Endothelial cell of umbilical vein (primary cell): ENCODE data around the gene GSTP1. TPM values are rescaled to one million over a fixed set of nuclear protein-coding genes. Genes with fewer than 3 reads are reported as not detected.

Experiments
- BruUV-seq: library from RNA; stranded (reverse); fragments of 400-500 nt; replicated peaks from 2 replicates; lab custom pipeline; 2021; lab: Mats Ljungman, UMichigan
- CTCF ChIA-PET: fragments of 300-600, 350-600 bp; sonication (Branson Sonifier 250); formaldehyde crosslinking; loops from one replicate; lab custom pipeline; 2021; ENCODE audit warnings: antibody characterized with exemption, inconsistent platforms; lab: Charles Lee
- POLR2A ChIA-PET: fragments of 300-600, 350-600 bp; sonication (Branson Sonifier 250); formaldehyde crosslinking; loops from one replicate; lab custom pipeline; 2021; ENCODE audit warnings: antibody characterized with exemption, inconsistent platforms; lab: Charles Lee
- DNase-seq: peaks from one replicate; pipeline ENCODE4 v3.0.0-alpha.2; 2011; ENCODE audit warnings: low read depth, low spot score
- FAIRE-seq: peaks from 2 replicates; lab custom pipeline; 2011; peaks lifted over from hg19 to GRCh38; lab: Jason Lieb, UNC
- H2AFZ ChIP-seq: 2 replicates; pipeline ENCODE4 v1.6.0; 2012; ENCODE audit warnings: low read depth, low read length, control low read depth, inconsistent platforms
- H3K27ac ChIP-seq: 2 replicates; pipeline ENCODE4 v1.5.1; 2011; ENCODE audit warnings: low read depth, mild to moderate bottlenecking, control low read depth, low read length, moderate library complexity; ENCODE audit not compliant: insufficient read depth
- H3K27me3 ChIP-seq, 2 experiments: 2 replicates each; pipeline versions ENCODE4 v1.6.0 to v1.6.1; 2011; ENCODE audit warnings: low read length in 2 of 2, mixed read lengths in 1 of 2; ENCODE audit not compliant: control insufficient read depth in 2 of 2, insufficient read depth in 2 of 2
- H3K36me3 ChIP-seq, 2 experiments: 2 replicates in 1 of 2; 3 replicates in 1 of 2; pipeline ENCODE4 v1.5.1; 2011; ENCODE audit warnings: low read length in 2 of 2, mild to moderate bottlenecking in 1 of 2, moderate library complexity in 1 of 2; ENCODE audit not compliant: control insufficient read depth in 2 of 2, insufficient read depth in 2 of 2; ENCODE audit errors: extremely low read depth in 1 of 2
- H3K4me1 ChIP-seq: 3 replicates; pipeline ENCODE4 v1.5.1; 2011; ENCODE audit warnings: mild to moderate bottlenecking, low read length; ENCODE audit not compliant: control insufficient read depth, insufficient read depth; ENCODE audit errors: extremely low read depth
- H3K4me2 ChIP-seq: 2 replicates; pipeline ENCODE4 v1.6.1; 2011; ENCODE audit warnings: low read length, control low read depth, mixed read lengths; ENCODE audit not compliant: insufficient read depth
- H3K4me3 ChIP-seq, 3 experiments: fragments of 200-600 bp in 1 of 3; sonication (generic), shearing (Covaris generic) in 1 of 3; replicated peaks in 1 of 3; 2 replicates each; pipeline ENCODE4 v1.5.1; 2011 to 2016; ENCODE audit warnings: control low read depth in 3 of 3, low read length in 3 of 3, mild to moderate bottlenecking in 2 of 3, inconsistent platforms in 1 of 3, low read depth in 1 of 3, moderate library complexity in 1 of 3; ENCODE audit not compliant: insufficient read depth in 1 of 3
- H3K79me2 ChIP-seq: 2 replicates; pipeline ENCODE4 v1.6.0; 2012; ENCODE audit warnings: low read length, inconsistent platforms; ENCODE audit not compliant: control insufficient read depth, insufficient read depth
- H3K9ac ChIP-seq: replicated peaks from 2 replicates; pipeline ENCODE3; 2011; ENCODE audit warnings: low read length, control low read depth; ENCODE audit not compliant: insufficient read depth; ENCODE audit errors: extremely low read depth
- H3K9me1 ChIP-seq: replicated peaks from 3 replicates; pipeline ENCODE4 v1.6.0; 2011; ENCODE audit warnings: mild to moderate bottlenecking, low read length; ENCODE audit not compliant: control insufficient read depth, insufficient read depth; ENCODE audit errors: extremely low read depth
- H3K9me3 ChIP-seq: replicated peaks from 2 replicates; pipeline ENCODE4 v1.5.1; 2012; ENCODE audit warnings: low read length, inconsistent platforms; ENCODE audit not compliant: control insufficient read depth, insufficient read depth
- H4K20me1 ChIP-seq: replicated peaks from 2 replicates; pipeline ENCODE3; 2011; ENCODE audit warnings: mild to moderate bottlenecking, low read length; ENCODE audit not compliant: control insufficient read depth, insufficient read depth; ENCODE audit errors: extremely low read depth
- CTCF ChIP-seq, 2 donors: IDR thresholded peaks; 1 replicate in 1 of 2; 2 replicates in 1 of 2; pipeline ENCODE4 v1.5.1; 2011; ENCODE audit warnings: low read length in 2 of 2, mild to moderate bottlenecking in 2 of 2, moderate library complexity in 2 of 2, control low read depth in 1 of 2, inconsistent platforms in 1 of 2, low read depth in 1 of 2; ENCODE audit not compliant: insufficient read depth in 1 of 2; ENCODE audit errors: extremely low read depth in 1 of 2
- EZH2 ChIP-seq: IDR thresholded peaks from 2 replicates; pipeline ENCODE4 v1.6.1; 2012; ENCODE audit warnings: borderline replicate concordance, low read depth, mild to moderate bottlenecking, moderate library complexity, low read length, inconsistent platforms; ENCODE audit not compliant: severe bottlenecking
- FOS ChIP-seq: IDR thresholded peaks from 2 replicates; pipeline ENCODE4 v1.6.1; 2011; ENCODE audit warnings: mild to moderate bottlenecking, low read length, moderate library complexity, borderline replicate concordance; ENCODE audit not compliant: insufficient read depth
- GATA2 ChIP-seq: IDR thresholded peaks from 2 replicates; pipeline ENCODE4 v1.7.0; 2011; ENCODE audit warnings: low read depth, mild to moderate bottlenecking, moderate library complexity, mixed read lengths, low read length; ENCODE audit not compliant: insufficient read length, insufficient read depth
- JUN ChIP-seq: IDR thresholded peaks from 2 replicates; pipeline ENCODE4 v1.6.1; 2011; ENCODE audit warnings: borderline replicate concordance, low read depth; ENCODE audit not compliant: insufficient read length, insufficient read depth
- MAX ChIP-seq: IDR thresholded peaks from 2 replicates; pipeline ENCODE4 v1.6.1; 2011; ENCODE audit not compliant: insufficient read depth, insufficient read length
- MYC ChIP-seq: IDR thresholded peaks from one replicate; pipeline ENCODE4 v1.6.1; 2011; ENCODE audit warnings: mild to moderate bottlenecking, low read depth, low read length
- POLR2A ChIP-seq: IDR thresholded peaks from 2 replicates; pipeline ENCODE4 v1.6.1; 2012; ENCODE audit warnings: low read depth, mild to moderate bottlenecking, control low read depth, low read length
- POLR2AphosphoS5 ChIP-seq: IDR thresholded peaks from 2 replicates; pipeline ENCODE4 v1.6.1; 2012; ENCODE audit warnings: low read depth, mild to moderate bottlenecking, control low read depth, low read length, moderate library complexity; ENCODE audit not compliant: insufficient read depth
- dilution Hi-C: fragments of 300-500 bp; cut with MboI; formaldehyde crosslinking; loops from one replicate; pipeline ENCODE4 v1.15.0; 2019; ENCODE audit warnings: low sequenced_read_pairs; ENCODE audit not compliant: extremely low pct_ligation_motif_present
- intact Hi-C: fragments of 100-400 bp; cut with micrococcal nuclease; formaldehyde crosslinking; loops from one replicate; pipeline ENCODE4 v1.10.0; 2022
- polyA plus RNA-seq, 4 experiments: library from polyadenylated mRNA; depleted of rRNA in 3 of 4; stranded (reverse) in 3 of 4; unstranded in 1 of 4; fragments of >200 nt; gene quantifications; 2 replicates each; pipeline versions ENCODE4 v1.2.1 to v1.2.3, GENCODE V29; 2011 to 2012; ENCODE audit warnings: missing spikeins in 1 of 4
- total RNA-seq: library from RNA; stranded (reverse); gene quantifications from 2 replicates; pipeline ENCODE4 v1.2.3, GENCODE V29; 2021

The GSTP1 gene
- total and polyA plus RNA-seq, 2 donors (not counting 3 experiments of a cell fraction or from before 2014, with no cell fraction given): 962 to 2,277 TPM

DNA sequence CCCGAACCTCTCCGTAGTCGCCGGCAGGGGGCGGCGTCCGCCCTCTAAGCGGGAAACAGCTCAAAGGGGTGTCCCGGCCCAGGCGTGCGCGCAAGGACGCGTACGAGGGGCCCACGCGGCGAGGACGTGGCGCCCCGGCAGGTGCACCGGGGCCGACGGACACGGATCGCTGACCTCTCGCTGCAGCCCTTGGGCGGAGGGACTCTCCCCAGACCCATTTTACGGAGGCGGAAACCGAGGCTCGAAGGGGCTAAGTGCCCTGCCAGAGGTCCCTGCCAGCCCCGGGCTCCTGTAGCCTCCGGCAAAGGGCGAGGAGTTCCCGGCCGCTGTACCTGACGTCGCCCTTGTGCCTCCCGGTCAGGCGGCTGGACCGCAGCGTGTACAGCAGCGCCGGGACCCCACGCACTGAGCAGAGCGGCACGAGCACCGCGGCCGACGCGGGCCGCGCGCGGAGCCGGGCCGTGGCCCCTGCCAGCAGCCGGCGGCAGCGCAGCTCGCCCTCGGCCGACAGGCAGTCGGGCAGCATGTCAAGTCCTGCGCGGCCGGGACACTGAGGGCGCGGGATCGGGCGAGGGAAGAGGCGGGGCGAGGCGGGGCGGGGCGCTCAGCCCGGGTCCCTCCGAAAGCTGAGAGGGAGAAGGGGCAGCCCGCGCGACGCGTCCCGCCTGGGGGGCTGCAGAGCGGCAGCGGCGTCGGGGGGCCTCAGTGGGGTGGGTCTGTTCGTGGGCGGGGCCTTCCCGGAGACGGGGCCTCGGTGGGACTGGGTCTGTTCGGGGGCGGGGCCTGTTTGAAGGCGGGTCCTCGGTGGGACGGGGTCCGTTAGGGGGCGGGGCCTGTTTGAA, 46.0 kb downstream of the GSTP1 start, which contains the start of gene NUDT8:
TSS of gene NUDT8 (minus strand) at position 552 of the 842 bp plus-strand sequence. CDS start at position 526, 26 bp downstream.
- Histone ChIP-seq H3K27ac (peak within 1 kb of the TSS; percentile 58), H3K9me3 (no peaks in the 10 kb centered on the region), H3K27me3 (no peaks in the 10 kb centered on the region), H3K9ac (peak within 1 kb of the TSS; percentile 68), H3K4me3 (peak within 1 kb of the TSS; percentile 51 to 69 (median 61)), H3K9me1 (no peaks in the 10 kb centered on the region), H3K4me2 (peak within 1 kb of the TSS; percentile 76), H3K79me2 (no peaks in the 10 kb centered on the region), H4K20me1 (no peaks in the 10 kb centered on the region), H3K36me3 (no peaks in the 10 kb centered on the region), H2AFZ (peak within 1 kb of the TSS; percentile 98), H3K4me1 (peaks cover 4% of the 10 kb centered on the region)
- FAIRE-seq (peak; percentile 85), DNase-seq (peak; percentile 73)
- dilution Hi-C loops (no loop called here), intact Hi-C loops (loop anchor here (1.0 to 10.0 kb wide), 5 partner anchors 23 to 785 kb away; partner anchors contain the start of genes NDUFV1 and RCE1)
- CTCF ChIA-PET: interaction anchor here (0.6 to 6.6 kb wide), 34 partner anchors 9 to 1173 kb away, joined by 3 to 98 read pairs (median 5); partner anchors contain the start of genes ACY3, GSTP1 and TBX10
- TF ChIP-seq JUN: no peak
- TF ChIP-seq MYC: no peak
- TF ChIP-seq POLR2AphosphoS5: peak; percentile 61
- peak; percentile 86 to 90 for TF ChIP-seq CTCF (IDR thresholded peaks at IDR 0.05; ENCODE audit: extremely low read depth in 1 of 2, insufficient read depth in 1 of 2, low read depth in 1 of 2, low read length in 2 of 2)
- peak; percentile 32 for TF ChIP-seq MAX
- TF ChIP-seq GATA2: no peak
- no peak for TF ChIP-seq FOS
- no peak for TF ChIP-seq POLR2A
- no peak for TF ChIP-seq EZH2
- POLR2A ChIA-PET: interaction anchor here (0.5 to 0.6 kb wide), 2 partner anchors 23 to 305 kb away, joined by 3 to 5 read pairs; no protein-coding TSS in a partner anchor
- BruUV-seq: no TSS peak
